Activated naive CD4-positive, alpha-beta T cell treated with anti-CD3 and anti-CD28 coated beads, Interleukin-2, amount 50 U/mL, for 72 hours (primary cell): ENCODE results near the gene RABGAP1L. TPM values are rescaled to one million over a fixed set of nuclear protein-coding genes. Genes with fewer than 3 reads are reported as not detected.
"Not testable (repeated sequence)": the region's sequence is repeated elsewhere in the genome, so short reads cannot be mapped to it uniquely, and the experiment has no call there.

Experiments
- ATAC-seq, 2 donors: fragments of 150-1000 bp; cut with Tn5 transposase; 2 replicates each; pipeline ENCODE4 v1.10.0; 2021; ENCODE audit warnings: mild to moderate bottlenecking in 2 of 2, moderate library complexity in 2 of 2
- DNase-seq, 2 donors: peaks; one replicate each; pipeline ENCODE4 v3.0.0; 2021 to 2022; ENCODE audit warnings: low spot score in 2 of 2
- H3K27ac Mint-ChIP-seq, 2 donors: one replicate each; pipeline ENCODE4 v1.8.0; 2022; ENCODE audit warnings: mild to moderate bottlenecking in 2 of 2, mixed read lengths in 2 of 2
- H3K36me3 Mint-ChIP-seq, 2 donors: one replicate each; pipeline ENCODE4 v1.8.0; 2022; ENCODE audit warnings: mixed read lengths in 2 of 2
- H3K9me3 Mint-ChIP-seq, 2 donors: one replicate each; pipeline ENCODE4 v1.8.0; 2022; ENCODE audit warnings: mixed read lengths in 2 of 2
- total RNA-seq, 2 donors: library from RNA; stranded (reverse); gene quantifications; one replicate each; pipeline ENCODE4 v1.2.3, GENCODE V29; 2022

The RABGAP1L gene
- total RNA-seq, 2 donors from 2014 or later, result 24.0 to 26.8 TPM

DNA sequence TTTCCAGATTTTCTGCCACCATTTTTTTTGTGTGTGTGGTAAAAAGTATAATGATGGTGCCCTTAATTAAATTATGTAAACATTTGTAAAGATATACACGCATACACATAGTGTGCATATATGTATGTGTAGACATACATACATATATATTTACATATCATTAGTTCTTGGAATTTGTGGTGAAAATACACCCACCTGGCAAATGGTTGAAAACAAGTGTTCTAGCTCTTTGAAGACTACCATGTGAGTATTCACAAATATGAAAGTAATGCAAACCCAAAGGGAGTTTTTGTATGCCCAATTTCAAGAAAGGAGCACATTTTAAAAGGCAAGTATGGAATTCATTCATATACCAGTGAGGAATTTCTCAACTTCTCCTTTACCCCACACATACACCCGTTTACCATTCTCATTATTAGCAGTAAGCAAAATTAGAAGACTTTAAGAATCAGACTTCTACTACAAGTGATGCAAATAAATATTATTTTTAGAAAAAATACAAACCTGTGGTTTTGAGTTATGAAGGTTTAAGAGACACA is 8.0 kb downstream of the RABGAP1L start:
- peak in 1 of 2 donors; percentile 41 for ATAC-seq
- no peak for DNase-seq
- H3K27ac Mint-ChIP-seq, result no peak overlapping the region
- peaks cover 0 to 8% of the 10 kb centered on the region in 2 donors for H3K36me3 Mint-ChIP-seq
- no peaks in the 10 kb centered on the region for H3K9me3 Mint-ChIP-seq

GRCh38 chr1:174169342-174169741 is 10.0 kb downstream of the RABGAP1L start:
- DNase-seq (no peak), ATAC-seq (no peak)
- no peak overlapping the region for H3K27ac Mint-ChIP-seq
- no peaks in the 10 kb centered on the region for H3K9me3 Mint-ChIP-seq
- peaks cover 0 to 8% of the 10 kb centered on the region in 2 donors for H3K36me3 Mint-ChIP-seq

DNA sequence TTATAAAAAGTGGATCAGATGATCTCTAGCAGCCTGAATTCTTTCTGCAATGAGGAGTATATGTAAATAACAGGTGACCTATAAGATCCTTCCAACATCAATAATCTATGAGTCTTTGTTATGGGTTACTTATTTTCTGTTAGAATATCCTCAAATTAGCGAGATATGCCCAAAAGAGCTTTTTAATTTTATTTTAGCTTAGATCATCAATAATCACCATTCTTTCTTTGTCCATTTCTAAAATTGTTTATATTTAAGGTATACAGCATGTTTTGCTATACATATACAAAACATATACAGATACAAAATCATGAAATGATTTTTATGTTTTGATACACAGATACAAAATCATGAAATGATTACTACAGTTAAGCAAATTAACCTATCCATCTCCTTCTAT is 11.8 kb downstream of the RABGAP1L start:
- ATAC-seq, result no peak
- no peak for DNase-seq
- Mint-ChIP-seq H3K36me3 (no peaks in the 10 kb centered on the region), H3K27ac (no peak overlapping the region), H3K9me3 (no peaks in the 10 kb centered on the region)

DNA sequence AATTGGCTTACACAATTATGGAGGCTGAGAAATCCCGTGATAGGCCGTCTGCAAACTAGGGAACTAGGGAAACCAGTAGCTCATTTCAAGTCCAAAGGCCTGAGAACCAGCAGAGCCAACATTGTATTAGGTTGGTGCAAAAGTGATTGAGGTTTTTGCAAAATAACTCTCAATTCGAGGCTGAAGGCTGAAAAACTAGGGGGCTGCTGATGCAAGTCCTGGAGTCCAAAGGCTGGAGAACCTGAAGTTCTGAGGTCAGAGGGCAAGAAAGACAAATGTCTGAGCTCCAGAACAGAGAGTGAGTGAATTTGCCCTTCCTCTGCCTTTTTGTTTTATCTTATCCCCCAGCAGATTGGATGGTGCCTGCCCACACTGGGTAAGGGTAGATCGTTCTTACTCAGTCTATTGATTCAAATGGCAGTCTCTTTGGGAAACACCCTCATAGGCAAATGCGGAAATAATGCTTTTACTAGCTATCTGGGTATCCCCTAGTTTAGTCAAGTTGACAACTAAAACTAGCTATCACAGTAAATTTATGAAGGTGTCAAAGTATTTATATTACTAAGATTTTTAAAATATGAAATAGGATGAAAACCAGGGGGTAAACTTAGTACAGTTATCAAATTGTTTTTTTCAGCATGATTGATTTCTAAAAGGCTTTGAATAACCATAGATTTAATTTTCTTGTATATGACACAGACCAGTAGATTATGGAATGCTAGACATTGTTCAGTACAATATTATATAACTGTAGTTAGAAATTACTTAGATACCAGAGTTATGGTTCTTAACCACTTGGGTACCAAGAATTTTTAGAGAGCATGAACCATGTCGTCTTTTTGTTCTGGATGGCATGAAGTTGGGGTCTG is 15.4 kb downstream of the RABGAP1L start:
- H3K9me3 Mint-ChIP-seq, result no peaks in the 10 kb centered on the region

DNA sequence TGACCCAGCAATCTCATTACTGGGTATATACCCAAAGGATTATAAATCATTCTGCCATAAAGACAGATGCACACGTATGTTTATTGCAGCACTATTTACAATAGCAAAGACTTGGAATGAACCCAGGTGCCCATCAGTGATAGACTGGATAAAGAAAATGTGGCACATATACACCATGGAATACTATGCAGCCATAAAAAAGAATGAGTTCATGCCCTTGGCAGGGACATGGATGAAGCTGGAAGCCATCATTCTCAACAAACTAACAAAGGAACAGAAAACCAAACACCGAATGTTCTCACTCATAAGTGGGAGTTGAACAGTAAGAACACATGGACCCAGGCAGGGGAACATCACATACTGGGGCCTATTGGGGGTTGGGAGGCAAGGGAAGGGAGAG is 19.1 kb downstream of the RABGAP1L start:
- H3K27ac Mint-ChIP-seq, ATAC-seq, H3K9me3 Mint-ChIP-seq, DNase-seq: not testable (repeated sequence)
- H3K36me3 Mint-ChIP-seq, result peaks cover 0 to 18% of the 10 kb centered on the region in 2 donors

More for the DNA sequence above, 15.4 kb downstream of the RABGAP1L start:
- H3K36me3 Mint-ChIP-seq, result peaks cover 0 to 18% of the 10 kb centered on the region in 2 donors
- DNase-seq, result no peak
- ATAC-seq, result peak; percentile 94 to 96
- peak overlapping the region in 1 of 2 donors; percentile 65 for H3K27ac Mint-ChIP-seq

GRCh38 chr1:174189428-174190062 is 30.2 kb downstream of the RABGAP1L start:
- H3K9me3 Mint-ChIP-seq, result no peaks in the 10 kb centered on the region
- ATAC-seq (peak in 1 of 2 donors; percentile 49), DNase-seq (no peak)
- H3K36me3 Mint-ChIP-seq, result peaks cover 0 to 6% of the 10 kb centered on the region in 2 donors
- H3K27ac Mint-ChIP-seq, result no peak overlapping the region

DNA sequence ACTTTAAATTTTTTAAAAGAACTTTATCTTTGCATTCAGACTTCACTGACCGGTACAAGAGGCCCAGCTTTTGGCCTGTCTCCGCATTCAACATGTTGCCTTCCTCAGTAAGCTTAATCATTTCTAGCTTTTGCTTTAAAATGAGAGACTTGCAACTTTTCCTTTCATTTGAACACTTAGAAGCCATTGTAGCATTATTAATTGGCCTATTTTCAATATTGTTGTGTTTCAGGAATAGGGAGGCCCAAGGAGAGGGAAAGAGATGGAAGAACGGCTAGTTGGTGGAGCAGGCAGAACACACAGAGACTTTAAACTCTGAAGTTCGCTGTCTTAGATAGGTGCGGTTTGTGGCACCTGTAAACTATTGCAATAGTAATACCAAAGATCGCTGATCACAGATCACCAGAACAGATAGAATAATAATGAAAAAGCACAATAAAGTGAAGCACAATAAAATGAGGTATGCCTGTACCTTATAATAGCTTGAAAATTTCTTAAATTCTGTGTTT is 31.4 kb downstream of the RABGAP1L start:
- Mint-ChIP-seq H3K36me3 (peaks cover 0 to 6% of the 10 kb centered on the region in 2 donors), H3K27ac (no peak overlapping the region), H3K9me3 (no peaks in the 10 kb centered on the region)
- no peak for DNase-seq
- ATAC-seq, result no peak

- Mint-ChIP-seq H3K27ac (no peak overlapping the region), H3K36me3 (peaks cover 0 to 6% of the 10 kb centered on the region in 2 donors), H3K9me3 (no peaks in the 10 kb centered on the region)
- ATAC-seq, result no peak
- no peak for DNase-seq
Observed at GRCh38 chr1:174191349-174191862, 32.1 kb downstream of the RABGAP1L start.

GRCh38 chr1:174194461-174194860 is 35.1 kb downstream of the RABGAP1L start:
- ATAC-seq (no peak), DNase-seq (no peak)
- no peaks in the 10 kb centered on the region for H3K9me3 Mint-ChIP-seq
- no peak overlapping the region for H3K27ac Mint-ChIP-seq
- H3K36me3 Mint-ChIP-seq, result peaks cover 0 to 3% of the 10 kb centered on the region in 2 donors

- Mint-ChIP-seq H3K36me3 (no peaks in the 10 kb centered on the region), H3K27ac (no peak overlapping the region), H3K9me3 (no peaks in the 10 kb centered on the region)
- no peak for ATAC-seq
- DNase-seq, result no peak
Observed at GRCh38 chr1:174197088-174197487, 37.8 kb downstream of the RABGAP1L start.

GRCh38 chr1:174197547-174197946 is 38.2 kb downstream of the RABGAP1L start:
- DNase-seq (no peak), ATAC-seq (no peak)
- no peaks in the 10 kb centered on the region for H3K36me3 Mint-ChIP-seq
- no peaks in the 10 kb centered on the region for H3K9me3 Mint-ChIP-seq
- no peak overlapping the region for H3K27ac Mint-ChIP-seq

DNA sequence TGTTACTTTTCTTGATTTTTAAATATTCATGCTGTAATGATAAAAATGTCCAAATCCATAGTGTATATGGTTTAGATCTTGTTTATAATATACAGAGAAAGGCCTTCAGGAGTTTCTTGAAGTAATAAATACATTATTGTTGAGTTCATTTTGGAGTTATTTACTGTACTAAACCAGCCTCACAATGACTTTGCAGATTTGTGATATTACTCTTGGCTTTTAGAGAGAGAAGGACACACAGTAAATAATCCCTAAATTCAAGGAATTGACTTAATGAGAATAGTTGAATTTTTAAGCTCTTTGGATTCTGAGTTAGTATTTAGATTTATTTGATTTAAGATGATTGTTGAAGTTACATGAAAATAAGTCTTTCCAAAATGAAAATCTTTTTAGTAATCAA is 38.9 kb downstream of the RABGAP1L start:
- ATAC-seq (no peak), DNase-seq (no peak)
- H3K36me3 Mint-ChIP-seq, result peaks cover 0 to 5% of the 10 kb centered on the region in 2 donors
- peaks cover 0 to 5% of the 10 kb centered on the region in 2 donors for H3K9me3 Mint-ChIP-seq
- H3K27ac Mint-ChIP-seq, result no peak overlapping the region

DNA sequence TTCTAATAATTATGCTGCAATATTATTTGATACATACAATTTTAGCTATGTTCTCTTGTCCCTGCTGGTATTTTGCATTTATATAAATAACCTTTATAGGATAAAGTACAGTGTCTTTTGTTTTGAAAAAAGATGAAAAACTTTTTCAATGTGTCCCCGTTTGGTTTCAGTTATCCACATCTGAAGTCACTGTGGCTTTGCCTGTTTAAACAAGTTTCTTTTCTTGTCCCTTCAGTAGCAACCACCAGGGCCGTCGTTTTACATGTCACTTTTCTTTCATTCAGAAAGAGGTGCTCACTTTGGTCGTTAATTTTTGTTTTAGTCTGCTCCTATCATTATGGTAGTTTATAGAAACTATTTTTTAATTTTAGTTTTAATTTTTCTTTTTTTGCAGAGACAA is 41.4 kb downstream of the RABGAP1L start:
- H3K27ac Mint-ChIP-seq, result no peak overlapping the region
- peaks cover 0 to 27% of the 10 kb centered on the region in 2 donors for H3K36me3 Mint-ChIP-seq
- no peak for ATAC-seq
- peaks cover 0 to 11% of the 10 kb centered on the region in 2 donors for H3K9me3 Mint-ChIP-seq
- DNase-seq, result no peak

- DNase-seq, result no peak
- ATAC-seq, result peak; percentile 4 to 76
- H3K36me3 Mint-ChIP-seq, result peaks cover 4 to 39% of the 10 kb centered on the region in 2 donors
- peaks cover 0 to 11% of the 10 kb centered on the region in 2 donors for H3K9me3 Mint-ChIP-seq
- H3K27ac Mint-ChIP-seq, result peak overlapping the region; percentile 16 to 68
Observed at GRCh38 chr1:174204697-174205308, 45.5 kb downstream of the RABGAP1L start.

GRCh38 chr1:174206148-174206836 is 47.0 kb downstream of the RABGAP1L start:
- H3K9me3 Mint-ChIP-seq, result peaks cover 0 to 11% of the 10 kb centered on the region in 2 donors
- peak overlapping the region in 1 of 2 donors; percentile 2 for H3K27ac Mint-ChIP-seq
- peaks cover 4 to 42% of the 10 kb centered on the region in 2 donors for H3K36me3 Mint-ChIP-seq
- DNase-seq, result no peak
- ATAC-seq, result peak; percentile 33 to 52
